Osteocyte (in vitro differentiated cells): ENCODE data around the gene DPYD. TPM values are rescaled to one million over a fixed set of nuclear protein-coding genes. Genes with fewer than 3 reads are reported as not detected.

Source experiments
- DNase-seq: peaks from one replicate; pipeline ENCODE4 v3.0.0; 2021; ENCODE audit warnings: mixed read lengths; ENCODE audit not compliant: unreplicated experiment; ENCODE audit errors: extremely low spot score
- H3K27ac Mint-ChIP-seq: one replicate; pipeline ENCODE4 v1.8.0; 2021; ENCODE audit warnings: mild to moderate bottlenecking, mixed read lengths; ENCODE audit not compliant: unreplicated experiment
- H3K27me3 Mint-ChIP-seq: one replicate; pipeline ENCODE4 v1.8.0; 2021; ENCODE audit warnings: mixed read lengths; ENCODE audit not compliant: unreplicated experiment
- H3K36me3 Mint-ChIP-seq: one replicate; pipeline ENCODE4 v1.8.0; 2021; ENCODE audit warnings: mixed read lengths; ENCODE audit not compliant: unreplicated experiment
- H3K4me1 Mint-ChIP-seq: one replicate; pipeline ENCODE4 v1.8.0; 2021; ENCODE audit warnings: mixed read lengths; ENCODE audit not compliant: unreplicated experiment
- H3K4me3 Mint-ChIP-seq: one replicate; pipeline ENCODE4 v1.8.0; 2021; ENCODE audit warnings: mild to moderate bottlenecking, moderate library complexity, mixed read lengths; ENCODE audit not compliant: unreplicated experiment
- H3K9me3 Mint-ChIP-seq: one replicate; pipeline ENCODE4 v1.8.0; 2021; ENCODE audit warnings: mixed read lengths; ENCODE audit not compliant: unreplicated experiment
- total RNA-seq: library from RNA; stranded (reverse); gene quantifications from 2 replicates; pipeline ENCODE4 v1.2.1, GENCODE V29; 2021
- TF ChIP-seq, protein P1 (sequence below): fragments of 200-600 bp; sonication (generic); IDR thresholded peaks from 2 replicates; pipeline ENCODE4 v1.5.0; 2021; ENCODE audit warnings: antibody characterized with exemption, mild to moderate bottlenecking, moderate library complexity

DPYD gene
- total RNA-seq, 1 donor from 2014 or later = 44.0 TPM

DNA sequence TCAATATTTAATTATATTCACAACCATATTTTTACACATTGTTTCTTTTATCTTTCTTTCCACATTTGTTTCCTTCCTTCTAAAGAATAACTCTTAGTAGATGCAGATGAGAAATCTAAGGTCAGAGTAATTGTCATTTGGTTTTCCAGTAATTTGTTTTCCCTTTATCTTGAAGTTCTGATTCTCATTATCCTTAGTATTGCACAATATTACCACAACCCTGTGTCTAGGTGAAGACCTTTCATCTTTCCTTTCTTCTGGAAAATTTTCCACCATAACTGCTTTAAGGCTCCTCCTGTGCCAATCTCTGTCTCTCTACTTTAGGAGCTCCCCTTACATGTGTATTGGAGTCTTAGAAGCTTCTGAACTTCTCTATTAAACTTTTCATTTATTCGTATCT is 209.0 kb downstream of the DPYD start:
- peaks cover 4% of the 10 kb centered on the region for H3K4me1 Mint-ChIP-seq
- no peak overlapping the region for H3K27ac Mint-ChIP-seq
- H3K27me3 Mint-ChIP-seq = no peaks in the 10 kb centered on the region
- no peak for DNase-seq
- peaks cover 15% of the 10 kb centered on the region for H3K9me3 Mint-ChIP-seq
- TF ChIP-seq, protein P1, sequence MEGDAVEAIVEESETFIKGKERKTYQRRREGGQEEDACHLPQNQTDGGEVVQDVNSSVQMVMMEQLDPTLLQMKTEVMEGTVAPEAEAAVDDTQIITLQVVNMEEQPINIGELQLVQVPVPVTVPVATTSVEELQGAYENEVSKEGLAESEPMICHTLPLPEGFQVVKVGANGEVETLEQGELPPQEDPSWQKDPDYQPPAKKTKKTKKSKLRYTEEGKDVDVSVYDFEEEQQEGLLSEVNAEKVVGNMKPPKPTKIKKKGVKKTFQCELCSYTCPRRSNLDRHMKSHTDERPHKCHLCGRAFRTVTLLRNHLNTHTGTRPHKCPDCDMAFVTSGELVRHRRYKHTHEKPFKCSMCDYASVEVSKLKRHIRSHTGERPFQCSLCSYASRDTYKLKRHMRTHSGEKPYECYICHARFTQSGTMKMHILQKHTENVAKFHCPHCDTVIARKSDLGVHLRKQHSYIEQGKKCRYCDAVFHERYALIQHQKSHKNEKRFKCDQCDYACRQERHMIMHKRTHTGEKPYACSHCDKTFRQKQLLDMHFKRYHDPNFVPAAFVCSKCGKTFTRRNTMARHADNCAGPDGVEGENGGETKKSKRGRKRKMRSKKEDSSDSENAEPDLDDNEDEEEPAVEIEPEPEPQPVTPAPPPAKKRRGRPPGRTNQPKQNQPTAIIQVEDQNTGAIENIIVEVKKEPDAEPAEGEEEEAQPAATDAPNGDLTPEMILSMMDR = no peak
- H3K36me3 Mint-ChIP-seq = peaks cover 8% of the 10 kb centered on the region
- no peak overlapping the region for H3K4me3 Mint-ChIP-seq

DNA sequence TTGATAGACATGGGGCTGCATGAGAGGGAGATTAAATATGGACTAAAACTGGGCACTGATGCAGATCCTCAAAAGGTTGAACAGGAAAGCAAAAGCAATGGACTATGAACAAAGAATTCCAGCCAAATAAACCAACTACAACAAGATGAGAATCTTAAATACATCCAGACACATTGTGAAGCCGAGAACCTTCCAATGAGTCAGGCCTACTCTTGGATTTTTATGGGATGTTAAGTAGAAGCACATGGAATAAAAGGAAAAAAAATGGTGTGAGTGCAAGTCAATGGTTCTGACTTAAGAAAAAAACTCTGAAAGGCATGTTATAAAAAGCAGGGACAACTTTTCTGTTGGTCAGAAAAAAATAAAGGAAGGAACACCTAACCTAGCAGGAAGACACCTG is 227.2 kb downstream of the DPYD start:
- Mint-ChIP-seq H3K27ac (no peak overlapping the region), H3K9me3 (peaks cover 5% of the 10 kb centered on the region), H3K36me3 (peaks cover 21% of the 10 kb centered on the region), H3K4me1 (no peaks in the 10 kb centered on the region), H3K4me3 (no peak overlapping the region), H3K27me3 (no peaks in the 10 kb centered on the region)
- TF ChIP-seq, protein P1 = no peak
- DNase-seq = no peak

DNA sequence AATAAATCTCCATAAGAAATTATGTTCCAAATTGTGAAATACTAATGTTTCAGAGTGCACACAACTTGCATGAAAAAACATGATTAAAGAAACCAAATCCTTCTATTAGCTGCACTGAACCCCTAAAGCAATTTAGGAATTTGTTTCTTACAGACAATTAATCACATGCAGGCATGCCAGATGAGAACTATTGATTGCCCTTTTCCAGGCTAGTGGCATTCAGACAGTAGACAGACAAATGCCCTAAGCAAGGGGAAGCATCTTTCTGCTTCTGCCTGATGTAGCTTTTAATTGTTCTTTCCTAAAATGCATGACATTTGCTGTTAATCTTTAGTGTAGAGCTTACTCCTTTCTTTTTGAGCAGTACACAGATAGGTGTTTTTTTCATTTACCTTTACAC is 229.5 kb downstream of the DPYD start:
- TF ChIP-seq, protein P1 = no peak
- Mint-ChIP-seq H3K27me3 (no peaks in the 10 kb centered on the region), H3K4me1 (no peaks in the 10 kb centered on the region), H3K4me3 (no peak overlapping the region), H3K9me3 (peaks cover 5% of the 10 kb centered on the region), H3K36me3 (peaks cover 31% of the 10 kb centered on the region), H3K27ac (no peak overlapping the region)
- DNase-seq = no peak

DNA sequence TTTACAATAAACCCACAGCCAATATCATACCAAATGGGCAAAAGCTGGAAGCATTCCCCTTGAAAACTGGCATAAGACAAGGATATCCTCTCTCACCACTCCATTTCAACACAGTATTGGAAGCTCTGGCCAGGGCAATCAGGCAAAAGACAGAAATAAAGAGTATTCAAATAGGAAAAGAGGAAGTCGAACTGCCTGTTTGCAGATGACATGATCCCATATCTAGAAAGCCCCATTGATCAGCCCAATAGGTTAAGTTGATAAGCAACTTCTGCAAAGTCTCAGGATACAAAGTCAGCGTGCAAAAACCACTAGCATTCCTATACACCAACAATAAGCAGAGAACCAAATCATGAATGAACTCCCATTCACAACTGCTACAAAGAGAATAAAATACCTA is 235.5 kb downstream of the DPYD start:
- no peak for DNase-seq
- H3K4me3 Mint-ChIP-seq = no peak overlapping the region
- H3K27me3 Mint-ChIP-seq = no peaks in the 10 kb centered on the region
- peaks cover 11% of the 10 kb centered on the region for H3K9me3 Mint-ChIP-seq
- no peaks in the 10 kb centered on the region for H3K4me1 Mint-ChIP-seq
- TF ChIP-seq, protein P1 = no peak
- H3K27ac Mint-ChIP-seq = no peak overlapping the region
- peaks cover 40% of the 10 kb centered on the region for H3K36me3 Mint-ChIP-seq

DNA sequence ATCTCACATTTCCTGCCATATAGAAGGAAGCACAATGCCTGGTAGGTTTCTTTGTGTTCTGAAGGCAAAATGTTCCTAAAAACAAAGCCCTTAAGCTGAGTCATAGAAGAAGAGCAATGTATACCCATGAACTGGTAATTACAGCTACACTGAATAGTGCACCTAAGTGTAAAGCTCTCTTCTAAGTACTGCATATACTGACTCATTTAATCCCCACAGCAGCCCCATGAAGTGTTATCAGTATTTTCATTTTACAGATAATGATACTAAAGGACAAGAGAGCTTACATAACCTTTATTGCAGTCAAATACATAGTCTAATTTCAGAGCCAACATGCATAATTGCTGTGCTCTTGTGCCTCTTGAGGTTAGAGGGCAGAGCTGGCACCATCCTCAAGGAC is 239.9 kb downstream of the DPYD start:
- Mint-ChIP-seq H3K4me1 (peaks cover 2% of the 10 kb centered on the region), H3K4me3 (no peak overlapping the region), H3K9me3 (peaks cover 8% of the 10 kb centered on the region), H3K36me3 (peaks cover 34% of the 10 kb centered on the region), H3K27ac (no peak overlapping the region), H3K27me3 (no peaks in the 10 kb centered on the region)
- TF ChIP-seq, protein P1 = no peak
- DNase-seq = no peak
